ENCODE results near the gene POF1B. TPM values are rescaled to one million over a fixed set of nuclear protein-coding genes. Genes with fewer than 3 reads are reported as not detected.

POF1B gene
- polyA plus RNA-seq, 1 donor (not counting 4 experiments of a cell fraction or from before 2014, with no cell fraction given), result 11.9 TPM

GRCh38 chrX:85378461-85378860 lies 1.0 kb downstream of the POF1B start:
- peak overlapping the region; percentile 49 for H3K27ac ChIP-seq (ENCODE audit: control insufficient read depth, insufficient read depth, low read length)
- TF ChIP-seq EZH2 (IDR thresholded peaks at IDR 0.05; ENCODE audit: low read length) (no peak), CTCF (optimal IDR thresholded peaks at IDR 0.05 in 1 of 3, IDR thresholded peaks at IDR 0.05 in 1 of 3, conservative IDR thresholded peaks at IDR 0.05 in 1 of 3; ENCODE audit: extremely low read depth in 1 of 3, insufficient read depth in 2 of 3, low read length in 3 of 3) (no peak)

GRCh38 chrX:85375333-85375738 lies 4.1 kb downstream of the POF1B start:
- Histone ChIP-seq H3K4me1 (ENCODE audit: control insufficient read depth, extremely low read depth, insufficient read depth, low read length) (peaks cover 4% of the 10 kb centered on the region), H3K9me3 (ENCODE audit: control insufficient read depth, low read depth, low read length) (no peaks in the 10 kb centered on the region), H3K4me3 (ENCODE audit: control insufficient read depth in 2 of 3, extremely low read depth in 1 of 3, insufficient read depth in 2 of 3, low read depth in 1 of 3, low read length in 3 of 3) (no peak overlapping the region), H2AFZ (ENCODE audit: control insufficient read depth, low read length) (peak overlapping the region; percentile 49), H3K27me3 (ENCODE audit: control insufficient read depth, extremely low read depth, insufficient read depth, low read length) (no peaks in the 10 kb centered on the region), H3K36me3 (ENCODE audit: control insufficient read depth in 2 of 2, extremely low read depth in 1 of 2, insufficient read depth in 2 of 2, low read length in 2 of 2) (no peaks in the 10 kb centered on the region), H3K9ac (ENCODE audit: control insufficient read depth, extremely low read depth, insufficient read depth, low read length) (no peak overlapping the region), H3K9me1 (ENCODE audit: control insufficient read depth, extremely low read depth, insufficient read depth, low read length) (no peaks in the 10 kb centered on the region), H3K79me2 (ENCODE audit: control insufficient read depth, insufficient read depth, low read length) (no peaks in the 10 kb centered on the region), H3K4me2 (ENCODE audit: control insufficient read depth, extremely low read depth, insufficient read depth, low read depth, low read length) (peak overlapping the region; percentile 68), H4K20me1 (ENCODE audit: control insufficient read depth, extremely low read depth, insufficient read depth, low read length) (no peaks in the 10 kb centered on the region), H3K27ac (ENCODE audit: control insufficient read depth, insufficient read depth, low read length) (no peak overlapping the region)
- TF ChIP-seq CTCF (optimal IDR thresholded peaks at IDR 0.05 in 1 of 3, IDR thresholded peaks at IDR 0.05 in 1 of 3, conservative IDR thresholded peaks at IDR 0.05 in 1 of 3; ENCODE audit: extremely low read depth in 1 of 3, insufficient read depth in 2 of 3, low read length in 3 of 3) (no peak), EZH2 (IDR thresholded peaks at IDR 0.05; ENCODE audit: low read length) (no peak)
- DNase-seq (ENCODE audit: low read depth, low spot score) (no peak), FAIRE-seq (no peak)
- dilution Hi-C loops (cut with MboI; ENCODE audit: extremely low pct_ligation_motif_present, low sequenced_read_pairs), result no loop called here

More at GRCh38 chrX:85378461-85378860, 1.0 kb downstream of the POF1B start:
- Histone ChIP-seq H3K4me3 (ENCODE audit: control insufficient read depth in 2 of 3, extremely low read depth in 1 of 3, insufficient read depth in 2 of 3, low read depth in 1 of 3, low read length in 3 of 3) (peak overlapping the region; percentile 39 to 66 (median 62)), H3K4me2 (ENCODE audit: control insufficient read depth, extremely low read depth, insufficient read depth, low read depth, low read length) (peak overlapping the region; percentile 91), H3K4me1 (ENCODE audit: control insufficient read depth, extremely low read depth, insufficient read depth, low read length) (peaks cover 4% of the 10 kb centered on the region), H3K9me1 (ENCODE audit: control insufficient read depth, extremely low read depth, insufficient read depth, low read length) (no peaks in the 10 kb centered on the region), H3K9me3 (ENCODE audit: control insufficient read depth, low read depth, low read length) (no peaks in the 10 kb centered on the region), H2AFZ (ENCODE audit: control insufficient read depth, low read length) (peak overlapping the region; percentile 82), H3K9ac (ENCODE audit: control insufficient read depth, extremely low read depth, insufficient read depth, low read length) (no peak overlapping the region), H4K20me1 (ENCODE audit: control insufficient read depth, extremely low read depth, insufficient read depth, low read length) (no peaks in the 10 kb centered on the region), H3K36me3 (ENCODE audit: control insufficient read depth in 2 of 2, extremely low read depth in 1 of 2, insufficient read depth in 2 of 2, low read length in 2 of 2) (no peaks in the 10 kb centered on the region), H3K79me2 (ENCODE audit: control insufficient read depth, insufficient read depth, low read length) (no peaks in the 10 kb centered on the region), H3K27me3 (ENCODE audit: control insufficient read depth, extremely low read depth, insufficient read depth, low read length) (no peaks in the 10 kb centered on the region)
- DNase-seq (ENCODE audit: low read depth, low spot score), result no peak
- FAIRE-seq, result no peak
- dilution Hi-C loops (cut with MboI; ENCODE audit: extremely low pct_ligation_motif_present, low sequenced_read_pairs), result no loop called here

Measured in keratinocyte (primary cell).